Nephron progenitor cell (in vitro differentiated cells): ENCODE results near the gene PEX5L.

Experiments
- DNase-seq: peaks from one replicate; pipeline ENCODE4 v3.0.0; 2021
- H3K27ac Mint-ChIP-seq: 2 replicates; pipeline ENCODE4 v1.8.0; 2021; ENCODE audit warnings: mild to moderate bottlenecking, moderate library complexity, mixed read lengths
- H3K27me3 Mint-ChIP-seq: 2 replicates; pipeline ENCODE4 v1.8.0; 2021; ENCODE audit warnings: mild to moderate bottlenecking, low read depth, mixed read lengths; ENCODE audit not compliant: poor library complexity
- H3K36me3 Mint-ChIP-seq: 2 replicates; pipeline ENCODE4 v1.8.0; 2021; ENCODE audit warnings: low read depth, mixed read lengths
- H3K4me1 Mint-ChIP-seq: 2 replicates; pipeline ENCODE4 v1.8.0; 2021; ENCODE audit warnings: mixed read lengths
- H3K4me3 Mint-ChIP-seq: 2 replicates; pipeline ENCODE4 v1.8.0; 2021; ENCODE audit warnings: mild to moderate bottlenecking, moderate library complexity, mixed read lengths
- H3K9me3 Mint-ChIP-seq: 2 replicates; pipeline ENCODE4 v1.8.0; 2021; ENCODE audit warnings: mild to moderate bottlenecking, moderate library complexity, mixed read lengths
- TF ChIP-seq, protein P1 (sequence below): fragments of 200-600 bp; sonication (generic); IDR thresholded peaks from 2 replicates; pipeline ENCODE4 v1.5.0; 2021; ENCODE audit warnings: antibody characterized with exemption

The PEX5L gene

DNA sequence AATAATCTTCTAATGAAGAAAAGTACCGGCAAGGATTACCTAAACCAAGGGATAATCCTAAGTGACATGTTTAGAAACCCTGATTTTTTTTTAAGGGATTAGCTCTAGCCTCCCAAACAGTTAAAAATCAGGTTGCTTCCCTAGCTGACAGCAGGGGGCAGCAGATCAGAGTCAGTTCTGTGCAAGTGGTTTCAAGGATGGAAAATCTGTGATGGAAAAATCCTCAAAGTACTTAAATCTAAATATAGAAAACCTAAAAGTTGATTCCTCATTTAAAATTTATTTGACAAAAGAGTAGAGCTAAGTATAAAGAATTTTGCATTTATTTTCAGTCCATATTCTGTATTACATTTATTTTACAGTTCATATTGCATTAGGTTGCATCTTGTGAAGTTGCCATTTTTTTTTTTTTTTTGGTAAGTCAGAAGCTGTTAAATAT, 107.6 kb downstream of the PEX5L start:
- peak; percentile 66 for DNase-seq
- H3K36me3 Mint-ChIP-seq: no peaks in the 10 kb centered on the region
- H3K27ac Mint-ChIP-seq: no peak overlapping the region
- no peaks in the 10 kb centered on the region for H3K27me3 Mint-ChIP-seq
- TF ChIP-seq, protein P1, sequence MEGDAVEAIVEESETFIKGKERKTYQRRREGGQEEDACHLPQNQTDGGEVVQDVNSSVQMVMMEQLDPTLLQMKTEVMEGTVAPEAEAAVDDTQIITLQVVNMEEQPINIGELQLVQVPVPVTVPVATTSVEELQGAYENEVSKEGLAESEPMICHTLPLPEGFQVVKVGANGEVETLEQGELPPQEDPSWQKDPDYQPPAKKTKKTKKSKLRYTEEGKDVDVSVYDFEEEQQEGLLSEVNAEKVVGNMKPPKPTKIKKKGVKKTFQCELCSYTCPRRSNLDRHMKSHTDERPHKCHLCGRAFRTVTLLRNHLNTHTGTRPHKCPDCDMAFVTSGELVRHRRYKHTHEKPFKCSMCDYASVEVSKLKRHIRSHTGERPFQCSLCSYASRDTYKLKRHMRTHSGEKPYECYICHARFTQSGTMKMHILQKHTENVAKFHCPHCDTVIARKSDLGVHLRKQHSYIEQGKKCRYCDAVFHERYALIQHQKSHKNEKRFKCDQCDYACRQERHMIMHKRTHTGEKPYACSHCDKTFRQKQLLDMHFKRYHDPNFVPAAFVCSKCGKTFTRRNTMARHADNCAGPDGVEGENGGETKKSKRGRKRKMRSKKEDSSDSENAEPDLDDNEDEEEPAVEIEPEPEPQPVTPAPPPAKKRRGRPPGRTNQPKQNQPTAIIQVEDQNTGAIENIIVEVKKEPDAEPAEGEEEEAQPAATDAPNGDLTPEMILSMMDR: peak; percentile 82
- H3K4me1 Mint-ChIP-seq: peaks cover 23% of the 10 kb centered on the region
- no peaks in the 10 kb centered on the region for H3K9me3 Mint-ChIP-seq
- no peak overlapping the region for H3K4me3 Mint-ChIP-seq

DNA sequence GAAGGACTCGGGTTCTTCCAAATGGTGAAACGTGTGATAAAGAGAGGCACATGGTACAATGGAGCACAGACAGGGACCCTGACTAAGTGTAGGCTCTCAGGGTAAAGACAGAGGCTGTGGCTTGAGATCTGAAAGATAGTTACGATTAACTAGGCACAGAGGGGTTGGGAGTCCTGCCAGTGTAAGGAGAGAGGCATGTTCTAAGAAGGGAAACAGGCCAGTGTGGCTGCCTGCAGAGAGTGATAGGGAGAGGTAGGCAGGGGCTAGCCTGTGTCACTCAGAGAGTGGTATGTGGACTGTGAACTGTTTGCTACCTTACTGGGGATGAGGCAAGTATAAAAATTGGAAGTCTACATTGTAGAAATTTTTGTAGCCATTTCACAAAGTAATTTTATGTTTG, 109.5 kb downstream of the PEX5L start:
- no peaks in the 10 kb centered on the region for H3K27me3 Mint-ChIP-seq
- H3K27ac Mint-ChIP-seq: no peak overlapping the region
- no peaks in the 10 kb centered on the region for H3K9me3 Mint-ChIP-seq
- DNase-seq: no peak
- no peaks in the 10 kb centered on the region for H3K36me3 Mint-ChIP-seq
- no peak overlapping the region for H3K4me3 Mint-ChIP-seq
- TF ChIP-seq, protein P1: no peak
- H3K4me1 Mint-ChIP-seq: peaks cover 23% of the 10 kb centered on the region

DNA sequence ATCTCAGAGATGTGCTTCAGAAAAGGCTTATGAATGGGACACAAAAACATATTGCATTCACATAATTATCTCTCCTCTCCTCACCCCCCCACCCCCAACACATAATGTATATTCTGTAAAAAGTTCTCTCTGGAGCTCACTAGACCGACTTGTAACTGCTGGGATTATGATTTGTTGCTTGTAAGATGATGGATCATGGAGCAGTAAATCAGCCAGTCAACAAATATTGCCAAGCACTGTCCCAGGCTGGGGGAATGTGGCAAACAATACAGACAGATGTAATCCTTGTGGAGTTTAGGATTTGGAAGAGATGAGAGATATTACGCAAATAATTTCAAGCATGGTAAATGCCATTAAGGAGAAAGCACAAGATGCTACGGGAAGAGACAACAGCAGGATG, 114.8 kb downstream of the PEX5L start:
- H3K4me1 Mint-ChIP-seq: no peaks in the 10 kb centered on the region
- no peaks in the 10 kb centered on the region for H3K36me3 Mint-ChIP-seq
- no peak for DNase-seq
- TF ChIP-seq, protein P1: no peak
- no peak overlapping the region for H3K4me3 Mint-ChIP-seq
- H3K27ac Mint-ChIP-seq: no peak overlapping the region
- no peaks in the 10 kb centered on the region for H3K27me3 Mint-ChIP-seq
- no peaks in the 10 kb centered on the region for H3K9me3 Mint-ChIP-seq

DNA sequence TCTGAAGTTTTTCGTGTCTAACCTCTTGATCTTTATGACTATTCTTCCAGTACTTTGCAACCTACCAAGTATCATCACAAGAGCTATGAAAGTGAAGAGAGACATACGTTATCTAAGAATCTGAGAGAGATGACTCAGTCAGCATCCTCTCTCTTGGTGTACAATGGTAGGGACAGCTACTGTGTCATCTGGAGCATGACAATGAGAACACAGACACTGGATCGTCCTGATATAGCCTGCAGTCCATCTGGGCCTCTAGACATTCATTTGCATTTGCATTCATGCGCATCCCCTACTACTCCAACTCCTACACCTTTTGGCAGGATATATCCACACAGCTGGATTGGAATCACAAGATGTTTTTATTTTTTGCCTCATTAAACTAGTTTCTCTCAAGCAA, 115.2 kb downstream of the PEX5L start:
- Mint-ChIP-seq H3K4me3 (no peak overlapping the region), H3K4me1 (no peaks in the 10 kb centered on the region), H3K27ac (no peak overlapping the region), H3K36me3 (no peaks in the 10 kb centered on the region), H3K9me3 (no peaks in the 10 kb centered on the region), H3K27me3 (no peaks in the 10 kb centered on the region)
- no peak for DNase-seq
- TF ChIP-seq, protein P1: no peak

DNA sequence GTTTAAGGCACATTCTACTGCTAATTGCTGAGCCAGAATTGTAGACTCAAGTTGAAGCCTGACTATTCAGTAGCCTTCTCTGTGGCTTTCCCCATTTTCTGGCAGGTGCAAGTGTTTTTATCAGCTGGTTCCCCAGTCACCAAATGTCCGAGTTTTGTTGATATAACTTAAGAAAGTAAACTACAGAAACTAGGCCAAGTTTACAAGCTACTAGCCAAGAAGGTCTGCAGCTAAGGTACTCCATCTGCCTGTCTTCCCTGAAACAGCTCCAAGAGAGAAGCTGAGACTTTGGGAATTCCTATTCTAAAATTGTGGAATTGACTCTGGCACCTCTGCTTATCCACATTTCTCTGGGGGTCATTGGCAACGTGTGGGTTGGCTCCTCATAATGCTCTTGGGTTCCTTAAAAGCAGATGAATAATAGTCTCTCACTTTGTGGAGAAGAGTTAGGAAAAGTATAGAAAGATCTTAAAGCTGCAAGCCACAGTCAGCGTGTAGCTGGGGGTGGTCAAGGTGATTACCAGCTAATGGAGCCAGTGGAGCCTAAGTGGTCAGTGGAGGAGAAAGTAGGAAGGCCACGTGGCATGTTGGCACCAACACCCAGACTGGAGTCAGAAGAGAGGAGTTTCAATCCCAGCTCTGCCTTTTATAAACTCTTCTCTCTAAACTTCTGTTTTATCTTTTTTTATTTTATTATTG, 128.8 kb downstream of the PEX5L start:
- Mint-ChIP-seq H3K27ac (no peak overlapping the region), H3K9me3 (no peaks in the 10 kb centered on the region), H3K27me3 (peaks cover 3% of the 10 kb centered on the region), H3K4me1 (no peaks in the 10 kb centered on the region), H3K4me3 (no peak overlapping the region), H3K36me3 (no peaks in the 10 kb centered on the region)
- TF ChIP-seq, protein P1: no peak
- DNase-seq: no peak

DNA sequence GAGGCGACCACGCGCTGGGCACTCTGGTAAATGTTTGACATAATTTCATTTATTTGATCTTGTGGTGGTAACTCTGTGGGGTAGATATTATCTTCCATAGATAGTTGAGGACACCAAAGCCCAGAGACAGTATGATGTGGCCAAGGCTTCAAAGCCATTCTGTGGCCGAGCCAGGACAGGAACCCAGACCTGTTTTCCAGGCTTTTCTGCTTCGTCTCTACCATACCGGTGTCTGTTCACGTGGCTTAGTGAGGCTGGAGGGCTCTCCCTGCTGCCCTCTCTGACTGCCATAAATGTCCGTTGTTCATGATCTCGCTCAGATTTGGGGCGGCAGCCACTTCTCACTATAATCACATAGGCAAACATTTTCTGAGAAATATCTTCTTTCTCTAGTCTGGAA, 134.7 kb downstream of the PEX5L start:
- Mint-ChIP-seq H3K4me3 (no peak overlapping the region), H3K36me3 (no peaks in the 10 kb centered on the region), H3K27me3 (peaks cover 3% of the 10 kb centered on the region), H3K27ac (no peak overlapping the region), H3K9me3 (no peaks in the 10 kb centered on the region), H3K4me1 (no peaks in the 10 kb centered on the region)
- TF ChIP-seq, protein P1: no peak
- DNase-seq: no peak
